HG02884 (cell line): ENCODE results near the gene APBA1.
"Not testable (repeated sequence)": the region's sequence is repeated elsewhere in the genome, so short reads cannot be mapped to it uniquely, and the experiment has no call there.

Experiments used
- ATAC-seq: cut with Tn5 transposase; IDR thresholded peaks from one replicate; pipeline ENCODE4 v1.9.1; 2021; ENCODE audit warnings: mild to moderate bottlenecking, moderate library complexity; ENCODE audit not compliant: unreplicated experiment

Gene APBA1

DNA sequence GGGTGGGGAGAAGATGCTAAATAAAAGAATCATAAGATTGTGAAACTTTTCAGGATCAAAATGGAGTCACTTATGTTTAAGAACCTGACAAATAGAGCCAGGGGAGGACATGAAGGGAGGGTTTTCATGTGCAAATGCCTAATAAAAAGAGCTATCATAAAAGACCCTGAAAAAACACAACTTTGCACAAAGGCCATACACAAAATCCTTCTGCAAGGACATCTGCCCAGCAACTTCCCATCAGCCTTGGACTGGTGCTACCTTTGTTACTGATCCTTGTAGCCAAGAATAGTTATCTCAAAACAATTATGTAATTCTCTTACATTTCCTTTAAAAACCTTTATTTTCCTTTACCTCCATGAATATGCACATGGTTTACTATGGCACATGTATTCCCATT lies 63.0 kb downstream of the APBA1 start:
- no peak for ATAC-seq

DNA sequence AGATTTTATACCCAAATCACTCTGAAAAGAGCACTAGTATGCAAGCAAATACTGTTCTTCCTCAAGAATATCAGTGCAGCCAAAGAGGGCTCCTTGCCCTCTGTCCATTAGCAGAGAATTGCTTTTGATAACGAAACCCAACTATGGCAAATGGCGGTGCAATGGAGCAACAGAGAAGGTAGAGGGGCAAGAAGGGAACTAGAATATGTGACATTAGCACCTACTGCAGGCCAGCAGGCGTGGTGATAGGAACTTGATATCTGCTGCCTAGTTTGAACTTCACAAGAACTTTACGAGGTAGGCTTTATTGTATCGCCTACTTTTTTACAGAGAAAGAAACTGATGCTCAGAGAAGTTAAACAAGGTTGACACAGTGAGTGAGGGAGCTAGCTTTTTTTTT lies 66.1 kb downstream of the APBA1 start:
- ATAC-seq = no peak

DNA sequence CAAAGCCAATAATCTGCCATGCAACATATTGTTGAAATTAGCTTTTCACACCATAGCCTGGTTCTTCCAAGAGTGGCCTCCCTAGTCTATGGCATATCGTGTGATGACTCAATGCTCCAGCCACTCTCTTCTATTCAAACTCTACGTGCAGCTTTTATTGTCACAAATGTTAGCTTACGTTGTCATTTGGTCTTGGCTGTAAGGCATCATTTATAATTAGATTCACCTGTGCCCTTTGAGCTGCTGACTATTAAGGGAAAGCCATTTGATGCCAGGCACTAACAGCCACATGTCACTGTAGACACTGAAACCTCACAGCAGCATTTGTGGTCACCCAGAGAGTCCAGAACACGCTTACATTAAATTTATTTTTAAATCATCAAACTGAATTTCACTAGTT lies 66.8 kb downstream of the APBA1 start:
- no peak for ATAC-seq

DNA sequence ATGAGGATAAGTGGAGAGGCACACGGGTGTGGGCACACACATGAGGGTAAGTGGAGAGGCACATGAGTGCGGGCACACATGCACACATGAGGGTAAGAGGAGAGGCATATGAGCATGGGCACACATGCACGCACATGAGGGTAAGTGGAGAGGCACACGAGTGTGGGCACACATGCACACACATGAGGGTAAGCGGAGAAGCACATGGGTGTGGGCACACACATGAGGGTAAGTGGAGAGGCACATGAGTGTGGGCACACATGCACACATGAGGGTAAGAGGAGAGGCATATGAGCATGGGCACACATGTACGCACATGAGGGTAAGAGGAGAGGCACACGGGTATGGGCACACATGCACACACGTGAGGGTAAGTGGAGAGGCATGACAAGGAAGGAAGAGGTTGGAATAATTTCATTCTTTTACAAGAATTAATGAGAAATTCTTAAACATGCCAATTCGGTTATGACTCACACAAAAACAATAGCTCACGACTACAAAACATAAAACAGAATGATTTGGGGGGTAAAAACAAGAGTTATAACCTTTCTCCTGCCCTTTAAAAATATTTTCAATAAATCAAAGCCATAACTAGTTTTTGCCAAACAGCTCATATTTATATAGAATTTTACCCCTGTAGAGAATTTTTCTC lies 67.5 kb downstream of the APBA1 start:
- no peak for ATAC-seq

DNA sequence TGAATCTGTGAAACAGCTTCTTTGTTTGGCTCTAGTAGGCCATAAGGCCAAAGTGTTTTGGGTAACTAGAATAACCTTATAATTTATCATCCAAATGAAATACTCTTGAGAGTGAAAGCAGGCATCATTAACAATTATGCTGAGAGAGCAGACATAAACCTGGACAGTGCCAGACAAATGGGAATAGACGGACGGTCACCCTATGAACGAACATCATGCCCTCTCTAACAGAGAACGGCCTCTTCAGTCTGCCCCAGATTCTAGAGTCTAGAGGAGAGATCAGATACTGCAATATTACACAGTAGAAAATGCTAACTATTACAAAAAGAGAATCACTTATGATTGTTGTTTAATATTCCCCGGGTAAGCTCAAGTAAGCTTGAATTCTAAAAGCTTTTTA lies 68.5 kb downstream of the APBA1 start:
- ATAC-seq = no peak

DNA sequence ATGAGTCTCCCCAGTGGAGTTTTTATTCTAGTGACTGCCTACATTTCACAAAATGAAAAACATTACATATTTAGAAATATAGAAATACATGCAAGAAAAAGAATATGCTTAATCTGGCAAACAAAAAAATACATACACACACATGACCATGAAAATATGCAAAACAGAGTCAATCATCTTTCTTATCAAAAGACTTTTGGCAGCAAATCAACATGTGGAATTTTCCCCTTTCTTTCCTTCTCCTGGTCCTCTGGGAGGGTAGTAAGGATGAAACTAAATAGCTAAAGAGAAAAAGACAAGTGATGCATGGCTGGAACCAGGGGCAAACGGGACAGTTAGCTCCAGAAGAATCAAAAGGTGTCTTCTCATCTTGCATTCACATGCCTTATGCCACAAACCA lies 69.4 kb downstream of the APBA1 start:
- no peak for ATAC-seq

- no peak for ATAC-seq
Observed at GRCh38 chr9:69601698-69602097, 70.5 kb downstream of the APBA1 start.

DNA sequence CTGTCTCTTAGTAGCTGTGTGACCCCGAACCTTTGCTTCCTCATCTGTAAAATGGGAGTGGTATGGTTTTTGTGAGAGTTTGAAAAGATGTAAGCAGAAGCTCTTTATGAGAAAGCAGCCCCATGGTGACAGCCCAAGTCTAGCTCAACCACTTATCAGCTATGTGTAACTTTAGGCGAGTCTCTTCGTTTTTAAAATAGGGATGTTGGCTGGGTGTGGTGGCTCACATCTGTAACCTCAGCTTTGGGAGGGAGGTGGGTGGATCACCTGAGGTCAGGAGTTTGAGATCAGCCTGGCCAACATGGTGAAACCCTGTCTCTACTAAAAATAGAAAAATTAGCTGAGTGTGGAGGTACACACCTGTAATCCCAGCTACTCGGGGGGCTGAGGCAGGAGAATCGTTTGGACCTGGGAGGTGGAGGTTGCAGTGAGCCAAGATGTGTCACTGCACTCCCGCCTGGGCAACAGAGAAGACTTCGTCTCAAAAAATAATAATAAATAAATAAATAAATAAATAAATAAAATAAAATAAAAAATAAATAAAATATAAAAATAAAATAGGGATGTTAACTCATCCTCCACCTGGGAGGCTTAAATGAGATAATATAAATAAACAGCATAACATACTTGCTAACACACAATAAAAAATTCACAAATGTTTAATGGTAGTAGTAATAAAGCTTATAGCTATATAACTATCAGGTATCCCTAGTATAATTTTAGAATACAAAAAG lies 71.7 kb downstream of the APBA1 start:
- ATAC-seq = no peak

DNA sequence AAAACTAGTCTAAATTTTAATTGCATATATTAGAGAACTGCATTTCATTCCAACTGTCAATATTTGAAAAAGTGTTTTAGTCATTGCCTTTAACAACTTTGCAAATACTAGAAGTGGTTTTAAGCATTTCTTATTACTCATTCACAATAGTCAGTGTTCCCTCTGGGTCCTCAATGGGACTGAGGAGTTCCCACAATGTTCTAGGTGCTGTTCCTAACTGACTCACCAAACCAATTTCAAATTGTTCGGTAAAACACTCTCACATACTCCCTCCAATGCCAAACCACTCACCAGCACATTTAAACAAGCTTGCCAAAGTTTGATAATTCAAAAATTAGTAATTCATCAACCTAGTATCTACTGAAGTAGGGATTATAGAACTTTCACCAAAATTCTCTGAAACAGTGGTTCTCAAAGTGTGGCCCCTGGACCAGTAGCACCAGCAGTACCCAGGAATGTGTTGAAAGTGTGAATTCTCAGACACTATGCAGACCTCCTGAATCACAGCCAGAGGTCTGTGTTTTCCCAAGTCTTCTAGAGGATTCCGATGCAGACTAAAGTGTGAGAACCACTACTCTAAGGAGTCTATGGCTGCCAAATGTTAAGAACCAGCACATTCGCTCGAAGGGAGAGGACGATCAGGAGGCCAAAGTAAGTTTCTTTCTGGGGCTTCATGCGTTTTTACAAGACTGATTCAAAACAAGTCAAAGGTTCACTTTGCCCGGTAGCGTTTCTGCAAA lies 72.8 kb downstream of the APBA1 start:
- no peak for ATAC-seq

GRCh38 chr9:69596906-69597305 lies 75.3 kb downstream of the APBA1 start:
- ATAC-seq = not testable (repeated sequence)

DNA sequence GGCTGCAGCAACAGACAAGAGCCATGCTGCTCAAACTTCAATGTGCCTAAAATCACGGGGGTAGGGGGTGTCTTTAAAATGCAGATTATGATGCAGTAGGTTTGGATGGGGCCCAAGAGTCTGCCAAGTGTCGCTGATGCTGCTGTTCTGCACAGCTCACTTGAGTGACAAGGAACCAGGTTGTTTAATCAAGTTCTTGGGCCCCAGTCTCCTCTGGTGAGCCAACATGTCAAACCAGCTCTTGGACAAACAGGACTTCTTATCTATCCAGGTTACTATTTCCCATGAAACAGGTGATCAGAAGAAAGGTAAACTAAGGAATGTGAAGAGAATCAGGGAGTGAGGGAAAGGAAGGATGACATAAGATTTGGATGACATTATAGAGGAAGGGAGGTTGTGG lies 78.0 kb downstream of the APBA1 start:
- no peak for ATAC-seq

GRCh38 chr9:69593756-69594155 lies 78.4 kb downstream of the APBA1 start:
- no peak for ATAC-seq

DNA sequence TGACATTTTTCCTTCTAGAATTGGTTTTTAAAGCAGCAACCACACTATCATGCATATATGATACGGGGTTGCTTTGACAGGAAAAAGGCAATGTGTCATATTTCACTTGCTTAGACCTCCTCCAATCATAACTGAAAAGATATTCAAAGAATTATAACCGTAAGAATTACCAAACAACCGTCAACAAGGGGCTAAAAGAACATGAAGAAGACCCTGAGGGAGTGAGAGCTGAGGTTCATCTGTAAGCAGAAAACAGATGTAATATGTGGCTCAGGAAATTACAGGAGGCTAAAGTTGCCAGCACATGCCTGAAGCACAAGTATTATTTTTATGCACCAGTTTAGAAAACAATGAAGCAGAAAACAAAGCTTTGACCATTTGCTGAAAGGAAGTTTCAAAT lies 78.9 kb downstream of the APBA1 start:
- ATAC-seq = no peak

DNA sequence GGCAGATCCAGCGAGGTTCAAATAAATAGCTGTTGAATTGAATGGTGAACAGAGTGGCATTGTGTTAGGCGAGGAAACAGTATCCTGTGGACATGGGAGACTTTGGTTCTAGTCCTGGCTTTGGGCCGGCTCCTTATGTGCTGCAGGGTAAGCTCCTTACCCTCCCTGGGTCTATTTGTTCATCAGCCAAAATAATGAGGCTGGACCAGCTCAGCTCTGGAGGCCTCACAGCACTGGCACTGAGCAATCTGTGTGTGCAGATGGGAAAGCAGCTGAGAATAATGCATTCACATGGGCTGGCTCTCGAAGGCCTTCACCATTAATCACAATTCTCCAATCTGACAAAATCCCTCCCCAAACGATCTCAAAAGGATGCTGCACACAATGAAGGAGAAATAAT lies 81.9 kb downstream of the APBA1 start:
- ATAC-seq = no peak

GRCh38 chr9:69589156-69589555 lies 83.0 kb downstream of the APBA1 start:
- ATAC-seq = no peak

- ATAC-seq = no peak
Observed at GRCh38 chr9:69585571-69585970, 86.6 kb downstream of the APBA1 start.

DNA sequence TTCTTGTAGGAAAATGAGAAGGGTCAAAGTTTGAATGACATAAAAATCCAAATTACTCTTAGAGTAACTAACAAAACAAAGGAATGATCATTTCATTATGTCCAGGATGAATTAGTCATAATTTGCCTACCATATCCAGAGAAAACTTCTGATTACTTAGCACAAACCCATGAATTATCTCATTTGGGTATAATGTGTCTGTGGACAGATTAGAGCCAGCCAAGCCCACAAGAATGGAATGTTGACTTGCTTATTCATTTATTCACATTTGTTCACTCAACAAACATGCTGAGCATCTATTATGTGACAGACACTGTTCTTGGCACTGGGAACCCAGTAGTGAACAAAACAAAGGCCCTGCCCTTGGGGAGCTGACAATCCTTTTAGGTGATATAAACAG lies 87.4 kb downstream of the APBA1 start:
- ATAC-seq = no peak

GRCh38 chr9:69583645-69584234 lies 88.4 kb downstream of the APBA1 start:
- ATAC-seq = no peak

DNA sequence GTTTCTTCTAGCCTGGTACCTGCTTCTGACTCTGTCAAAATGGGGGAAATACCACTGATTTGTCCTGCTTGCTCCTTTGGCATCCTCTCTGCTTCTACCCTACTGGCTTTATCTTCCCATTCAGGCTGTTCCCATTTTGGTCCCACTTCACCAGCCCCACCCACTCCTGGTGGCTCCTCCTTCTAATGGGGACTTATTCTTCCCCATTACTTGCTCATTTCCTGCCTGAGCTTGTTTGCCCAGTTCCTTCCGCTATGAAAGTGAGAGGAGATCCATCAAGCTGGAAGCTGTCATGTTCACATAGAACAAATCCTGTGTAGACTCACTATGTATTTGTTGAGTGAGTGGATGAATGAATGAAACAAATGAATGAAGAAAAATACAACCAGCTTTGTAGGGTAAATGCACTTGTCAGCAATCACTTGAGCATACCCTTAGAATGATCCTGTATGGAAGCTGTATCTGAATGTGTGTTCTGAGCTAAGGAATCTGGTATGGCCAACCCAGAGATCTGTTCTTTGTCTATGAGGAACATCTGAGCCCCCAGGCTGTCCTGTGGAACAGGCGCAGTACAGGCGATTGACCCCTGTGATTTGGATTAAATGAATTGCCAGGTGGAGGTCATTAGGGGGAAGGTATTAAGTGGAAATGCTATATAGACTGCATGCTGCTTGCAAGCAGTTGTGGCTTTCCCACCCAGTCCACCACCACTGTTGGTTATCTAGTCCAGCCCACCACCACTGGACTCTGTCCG lies 89.5 kb downstream of the APBA1 start:
- ATAC-seq = no peak

DNA sequence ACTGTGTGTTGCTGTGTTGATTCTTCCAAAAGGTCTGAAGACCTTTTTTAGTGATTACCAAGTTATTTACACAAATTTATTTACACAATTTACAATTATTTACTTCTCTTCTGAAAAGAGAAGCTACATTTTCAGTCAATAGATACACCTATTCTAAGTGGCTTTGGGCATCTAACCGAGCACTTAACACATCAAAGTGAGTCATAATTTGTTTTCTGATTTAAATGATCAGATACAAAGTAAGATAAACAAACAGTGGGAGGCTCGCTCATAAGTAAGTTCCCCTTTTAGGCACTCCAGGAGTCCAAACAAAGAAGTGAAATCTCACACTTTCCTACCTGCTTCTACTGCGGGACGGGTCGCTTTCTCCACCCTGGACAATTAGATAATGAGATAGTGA lies 90.2 kb downstream of the APBA1 start:
- ATAC-seq = no peak

DNA sequence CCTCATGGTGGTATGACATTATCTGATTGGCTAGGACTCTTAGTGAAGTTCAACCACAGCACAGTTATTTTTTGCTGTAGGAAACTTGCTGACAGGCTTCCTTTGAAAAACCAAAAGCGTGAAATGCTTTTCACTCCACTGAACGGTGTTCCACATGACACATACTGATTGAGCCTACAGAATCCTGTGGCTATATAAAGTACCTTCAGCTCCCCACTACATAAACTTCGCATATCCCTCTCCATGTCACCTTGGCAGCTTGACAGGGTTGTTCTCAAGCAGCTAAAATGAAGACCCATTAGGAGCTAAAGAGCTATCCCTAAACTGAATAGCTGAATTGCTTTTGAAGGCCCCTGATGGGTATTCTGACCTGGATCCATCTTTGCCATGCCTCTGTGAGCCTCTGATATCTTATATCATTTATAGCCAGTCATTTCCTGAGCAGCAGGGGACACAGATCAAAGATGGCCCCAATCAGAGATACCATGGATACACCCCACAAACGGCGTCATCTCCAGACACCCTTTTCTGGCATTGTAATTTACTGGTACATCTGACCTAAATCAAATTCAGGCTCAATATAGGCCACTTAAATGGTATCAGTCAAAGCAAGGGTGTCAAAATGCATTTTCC lies 91.5 kb downstream of the APBA1 start:
- no peak for ATAC-seq
